ENCODE measurements around the gene LHFPL2.

LHFPL2 gene

GRCh38 chr5:78497573-78498533 is 150.7 kb downstream of the LHFPL2 start:
- Histone ChIP-seq H3K9me3 (ENCODE audit: control insufficient read depth, low read depth, low read length) (no peaks in the 10 kb centered on the region), H3K27ac (ENCODE audit: low read length) (no peak overlapping the region), H3K9ac (ENCODE audit: low read length) (no peak overlapping the region), H3K27me3 (ENCODE audit: control insufficient read depth, insufficient read depth, low read length) (no peaks in the 10 kb centered on the region), H3K4me1 (ENCODE audit: control insufficient read depth, low read depth, low read length) (peaks cover 35% of the 10 kb centered on the region), H3K36me3 (ENCODE audit: control insufficient read depth, low read depth, low read length) (no peaks in the 10 kb centered on the region), H3K4me3 (ENCODE audit: low read length) (no peak overlapping the region)

GRCh38 chr5:78496373-78496772 is 152.2 kb downstream of the LHFPL2 start:
- Histone ChIP-seq H3K4me3 (ENCODE audit: low read length) (peak overlapping the region; percentile 23), H3K9me3 (ENCODE audit: control insufficient read depth, low read depth, low read length) (no peaks in the 10 kb centered on the region), H3K36me3 (ENCODE audit: control insufficient read depth, low read depth, low read length) (no peaks in the 10 kb centered on the region), H3K27me3 (ENCODE audit: control insufficient read depth, insufficient read depth, low read length) (no peaks in the 10 kb centered on the region), H3K9ac (ENCODE audit: low read length) (no peak overlapping the region), H3K27ac (ENCODE audit: low read length) (no peak overlapping the region), H3K4me1 (ENCODE audit: control insufficient read depth, low read depth, low read length) (peaks cover 32% of the 10 kb centered on the region)

GRCh38 chr5:78495800-78496199 is 152.8 kb downstream of the LHFPL2 start:
- Histone ChIP-seq H3K9ac (ENCODE audit: low read length) (no peak overlapping the region), H3K4me3 (ENCODE audit: low read length) (peak overlapping the region; percentile 23)

GRCh38 chr5:78492650-78493049 is 155.9 kb downstream of the LHFPL2 start:
- Histone ChIP-seq H3K9me3 (ENCODE audit: control insufficient read depth, low read depth, low read length) (no peaks in the 10 kb centered on the region), H3K36me3 (ENCODE audit: control insufficient read depth, low read depth, low read length) (peaks cover 13% of the 10 kb centered on the region), H3K27ac (ENCODE audit: low read length) (no peak overlapping the region), H3K4me1 (ENCODE audit: control insufficient read depth, low read depth, low read length) (peaks cover 26% of the 10 kb centered on the region), H3K27me3 (ENCODE audit: control insufficient read depth, insufficient read depth, low read length) (no peaks in the 10 kb centered on the region), H3K4me3 (ENCODE audit: low read length) (no peak overlapping the region), H3K9ac (ENCODE audit: low read length) (no peak overlapping the region)

More at GRCh38 chr5:78495800-78496199, 152.8 kb downstream of the LHFPL2 start:
- Histone ChIP-seq H3K4me1 (ENCODE audit: control insufficient read depth, low read depth, low read length) (peaks cover 32% of the 10 kb centered on the region), H3K27ac (ENCODE audit: low read length) (peak overlapping the region; percentile 36), H3K27me3 (ENCODE audit: control insufficient read depth, insufficient read depth, low read length) (no peaks in the 10 kb centered on the region), H3K9me3 (ENCODE audit: control insufficient read depth, low read depth, low read length) (no peaks in the 10 kb centered on the region), H3K36me3 (ENCODE audit: control insufficient read depth, low read depth, low read length) (no peaks in the 10 kb centered on the region)

- H3K4me3 ChIP-seq (ENCODE audit: low read length), result no peak overlapping the region
- peaks cover 17% of the 10 kb centered on the region for H3K36me3 ChIP-seq (ENCODE audit: control insufficient read depth, low read depth, low read length)
- H3K4me1 ChIP-seq (ENCODE audit: control insufficient read depth, low read depth, low read length), result peaks cover 26% of the 10 kb centered on the region
- no peak overlapping the region for H3K9ac ChIP-seq (ENCODE audit: low read length)
- H3K9me3 ChIP-seq (ENCODE audit: control insufficient read depth, low read depth, low read length), result no peaks in the 10 kb centered on the region
- no peak overlapping the region for H3K27ac ChIP-seq (ENCODE audit: low read length)
- H3K27me3 ChIP-seq (ENCODE audit: control insufficient read depth, insufficient read depth, low read length), result no peaks in the 10 kb centered on the region
Observed at GRCh38 chr5:78492224-78492623, 156.3 kb downstream of the LHFPL2 start.

GRCh38 chr5:78490709-78491485 is 157.7 kb downstream of the LHFPL2 start:
- peaks cover 13% of the 10 kb centered on the region for H3K4me1 ChIP-seq (ENCODE audit: control insufficient read depth, low read depth, low read length)
- H3K9me3 ChIP-seq (ENCODE audit: control insufficient read depth, low read depth, low read length), result no peaks in the 10 kb centered on the region
- no peak overlapping the region for H3K4me3 ChIP-seq (ENCODE audit: low read length)
- no peak overlapping the region for H3K27ac ChIP-seq (ENCODE audit: low read length)
- H3K36me3 ChIP-seq (ENCODE audit: control insufficient read depth, low read depth, low read length), result peaks cover 27% of the 10 kb centered on the region
- H3K9ac ChIP-seq (ENCODE audit: low read length), result no peak overlapping the region
- no peaks in the 10 kb centered on the region for H3K27me3 ChIP-seq (ENCODE audit: control insufficient read depth, insufficient read depth, low read length)

- Histone ChIP-seq H3K27ac (ENCODE audit: low read length) (no peak overlapping the region), H3K9ac (ENCODE audit: low read length) (no peak overlapping the region), H3K4me3 (ENCODE audit: low read length) (no peak overlapping the region), H3K9me3 (ENCODE audit: control insufficient read depth, low read depth, low read length) (no peaks in the 10 kb centered on the region), H3K4me1 (ENCODE audit: control insufficient read depth, low read depth, low read length) (no peaks in the 10 kb centered on the region), H3K36me3 (ENCODE audit: control insufficient read depth, low read depth, low read length) (peaks cover 27% of the 10 kb centered on the region), H3K27me3 (ENCODE audit: control insufficient read depth, insufficient read depth, low read length) (no peaks in the 10 kb centered on the region)
Observed at GRCh38 chr5:78487846-78488245, 160.7 kb downstream of the LHFPL2 start.

- no peak overlapping the region for H3K27ac ChIP-seq (ENCODE audit: low read length)
- no peaks in the 10 kb centered on the region for H3K27me3 ChIP-seq (ENCODE audit: control insufficient read depth, insufficient read depth, low read length)
- peaks cover 27% of the 10 kb centered on the region for H3K36me3 ChIP-seq (ENCODE audit: control insufficient read depth, low read depth, low read length)
Observed at GRCh38 chr5:78486218-78486617, 162.4 kb downstream of the LHFPL2 start.

GRCh38 chr5:78483809-78484521 is 164.6 kb downstream of the LHFPL2 start:
- Histone ChIP-seq H3K36me3 (ENCODE audit: control insufficient read depth, low read depth, low read length) (peaks cover 27% of the 10 kb centered on the region), H3K9me3 (ENCODE audit: control insufficient read depth, low read depth, low read length) (no peaks in the 10 kb centered on the region), H3K27ac (ENCODE audit: low read length) (no peak overlapping the region), H3K4me3 (ENCODE audit: low read length) (no peak overlapping the region), H3K9ac (ENCODE audit: low read length) (no peak overlapping the region), H3K27me3 (ENCODE audit: control insufficient read depth, insufficient read depth, low read length) (no peaks in the 10 kb centered on the region), H3K4me1 (ENCODE audit: control insufficient read depth, low read depth, low read length) (no peaks in the 10 kb centered on the region)

More at GRCh38 chr5:78486218-78486617, 162.4 kb downstream of the LHFPL2 start:
- no peak overlapping the region for H3K4me3 ChIP-seq (ENCODE audit: low read length)
- no peaks in the 10 kb centered on the region for H3K4me1 ChIP-seq (ENCODE audit: control insufficient read depth, low read depth, low read length)
- no peak overlapping the region for H3K9ac ChIP-seq (ENCODE audit: low read length)
- H3K9me3 ChIP-seq (ENCODE audit: control insufficient read depth, low read depth, low read length), result no peaks in the 10 kb centered on the region

GRCh38 chr5:78482948-78483347 is 165.6 kb downstream of the LHFPL2 start:
- H3K9me3 ChIP-seq (ENCODE audit: control insufficient read depth, low read depth, low read length), result no peaks in the 10 kb centered on the region
- H3K4me3 ChIP-seq (ENCODE audit: low read length), result no peak overlapping the region
- peaks cover 17% of the 10 kb centered on the region for H3K36me3 ChIP-seq (ENCODE audit: control insufficient read depth, low read depth, low read length)
- no peaks in the 10 kb centered on the region for H3K4me1 ChIP-seq (ENCODE audit: control insufficient read depth, low read depth, low read length)
- no peaks in the 10 kb centered on the region for H3K27me3 ChIP-seq (ENCODE audit: control insufficient read depth, insufficient read depth, low read length)
- H3K27ac ChIP-seq (ENCODE audit: low read length), result no peak overlapping the region
- H3K9ac ChIP-seq (ENCODE audit: low read length), result no peak overlapping the region

- no peaks in the 10 kb centered on the region for H3K9me3 ChIP-seq (ENCODE audit: control insufficient read depth, low read depth, low read length)
- H3K27me3 ChIP-seq (ENCODE audit: control insufficient read depth, insufficient read depth, low read length), result no peaks in the 10 kb centered on the region
- no peak overlapping the region for H3K4me3 ChIP-seq (ENCODE audit: low read length)
- H3K36me3 ChIP-seq (ENCODE audit: control insufficient read depth, low read depth, low read length), result no peaks in the 10 kb centered on the region
- H3K9ac ChIP-seq (ENCODE audit: low read length), result no peak overlapping the region
- H3K4me1 ChIP-seq (ENCODE audit: control insufficient read depth, low read depth, low read length), result no peaks in the 10 kb centered on the region
- H3K27ac ChIP-seq (ENCODE audit: low read length), result no peak overlapping the region
Observed at GRCh38 chr5:78476795-78477194, 171.8 kb downstream of the LHFPL2 start.

Measured in iPS-18a (cell line).